Upper lobe of left lung (tissue), 6 donors: ENCODE results near the gene EIF3B. TPM values are rescaled to one million over a fixed set of nuclear protein-coding genes. Genes with fewer than 3 reads are reported as not detected.
A peak's percentile ranks its signal among the peaks of the same experiment; 100 is the strongest.
"Not testable (repeated sequence)": the region's sequence is repeated elsewhere in the genome, so short reads cannot be mapped to it uniquely, and the experiment has no call there.

ENCODE experiments used
- ATAC-seq, 2 donors: fragments of 200-7000 bp; cut with Tn5 transposase; one replicate each; pipeline ENCODE4 v1.9.1; 2022; ENCODE audit warnings: mild to moderate bottlenecking in 2 of 2, moderate library complexity in 2 of 2; ENCODE audit not compliant: low FRiP score in 2 of 2
- DNase-seq, 2 donors: peaks; one replicate each; pipeline ENCODE4 v3.0.0-alpha.2; 2019 to 2020
- H3K27ac ChIP-seq, 4 donors: fragments of 200-600 bp; sonication (generic); one replicate each; pipeline ENCODE4 v1.5.1; 2016 to 2019
- H3K27me3 ChIP-seq, 4 donors: fragments of 200-600 bp; sonication (generic); one replicate each; pipeline ENCODE4 v1.5.1; 2017 to 2019
- H3K36me3 ChIP-seq, 4 donors: fragments of 200-600 bp; sonication (generic); one replicate each; pipeline ENCODE4 v1.5.1; 2016 to 2019
- H3K4me1 ChIP-seq, 4 donors: fragments of 200-600 bp; sonication (generic); one replicate each; pipeline ENCODE4 v1.5.1; 2018 to 2019
- H3K4me3 ChIP-seq, 4 donors: fragments of 200-600 bp; sonication (generic); one replicate each; pipeline ENCODE4 v1.5.1; 2017 to 2019; ENCODE audit warnings: mild to moderate bottlenecking in 2 of 4, moderate library complexity in 1 of 4
- H3K9me3 ChIP-seq, 4 donors: fragments of 200-600 bp; sonication (generic); one replicate each; pipeline ENCODE4 v1.5.1; 2018 to 2019
- CTCF ChIP-seq, 6 experiments: fragments of 450-650 bp in 4 of 6; fragments of 200-600 bp in 2 of 6; sonication (generic) in 2 of 6; IDR thresholded peaks; one replicate each; pipeline ENCODE4 v1.5.1; 2016 to 2019; ENCODE audit warnings: antibody characterized with exemption in 6 of 6
- EP300 ChIP-seq, 4 donors: sonication (generic); formaldehyde crosslinking; IDR thresholded peaks; one replicate each; pipeline ENCODE4 v1.5.1; 2017; ENCODE audit warnings: antibody characterized with exemption in 4 of 4, control low read depth in 2 of 4
- POLR2A ChIP-seq, 4 donors: fragments of 450-650 bp; IDR thresholded peaks; one replicate each; pipeline ENCODE4 v1.5.1; 2016 to 2017; ENCODE audit warnings: antibody characterized with exemption in 4 of 4, mild to moderate bottlenecking in 2 of 4
- POLR2AphosphoS5 ChIP-seq, 2 donors: sonication (generic); formaldehyde crosslinking; IDR thresholded peaks; one replicate each; pipeline ENCODE4 v1.5.1; 2017; ENCODE audit warnings: antibody characterized with exemption in 2 of 2
- WGBS, 2 donors: methylation state at CpG; one replicate each; pipeline ENCODE4 v1.1.5; 2017 to 2018; 5-methylcytosine and 5-hydroxymethylcytosine counted together
- total RNA-seq, 6 donors: library from RNA; depleted of rRNA in 4 of 6; stranded (reverse); fragments of >200 nt in 4 of 6; gene quantifications; one replicate each; pipeline versions ENCODE4 v1.1.0 to v1.2.1, GENCODE V29; 2016 to 2021
- donor health status: DM: no; HTN: no; CAD: no; lungs with moderate emphysema.
- donor health status: DM: no; HTN: yes; CAD: no; lungs with severe emphysema.

Gene EIF3B
- total RNA-seq: 100 to 1,000 TPM; 110 to 129 (median 117) TPM

GRCh38 chr7:2354186-2354938 is at the start of gene EIF3B:
Gene EIF3B, plus strand, starts transcription at chr7:2354827. Its CDS starts 95 bp downstream, at chr7:2354922.
- Histone ChIP-seq H3K27ac (peak within 1 kb of the TSS; percentile 98 to 100 (median 99)), H3K9me3 (no peaks in the 10 kb centered on the region), H3K27me3 (no peaks in the 10 kb centered on the region), H3K4me3 (peak within 1 kb of the TSS; percentile 98 to 100 (median 100)), H3K36me3 (peaks cover 0 to 21% (median 0%) of the 10 kb centered on the region in 4 donors), H3K4me1 (peaks cover 44 to 54% (median 47%) of the 10 kb centered on the region in 4 donors)
- ATAC-seq (peak; percentile 96), DNase-seq (peak; percentile 85 to 98)
- TF ChIP-seq POLR2A (IDR thresholded peaks at IDR 0.05) (peak in 3 of 4 donors; percentile 46 to 77 (median 63)), EP300 (IDR thresholded peaks at IDR 0.05) (peak in 2 of 4 donors; percentile 4 to 15), POLR2AphosphoS5 (IDR thresholded peaks at IDR 0.05) (peak in 1 of 2 donors; percentile 89), CTCF (IDR thresholded peaks at IDR 0.05) (peak in 1 of 6 experiments; percentile 31)
- WGBS, 2 donors: 0% methylated on average over 14 to 39 of the region's 55 CpGs

- H3K9me3 ChIP-seq, ATAC-seq, H3K27me3 ChIP-seq, DNase-seq: not testable (repeated sequence)
- Histone ChIP-seq H3K4me1 (peaks cover 10 to 17% (median 14%) of the 10 kb centered on the region in 4 donors), H3K36me3 (peaks cover 0 to 10% (median 0%) of the 10 kb centered on the region in 4 donors), H3K4me3 (peak overlapping the region in 1 of 4 donors; percentile 1), H3K27ac (peak overlapping the region in 3 of 4 donors; percentile 20 to 71 (median 64))
- 80 to 81% methylated on average over 6 of the region's 6 CpGs for WGBS, 2 donors
These were observed 49.4 kb upstream of the EIF3B start for GRCh38 chr7:2305258-2305657.

- no peak overlapping the region for H3K27ac ChIP-seq
- WGBS, 2 donors: 77 to 79% methylated on average over 6 of the region's 6 CpGs
- no peak for TF ChIP-seq POLR2AphosphoS5 (IDR thresholded peaks at IDR 0.05)
- no peak for TF ChIP-seq EP300 (IDR thresholded peaks at IDR 0.05)
- no peak for TF ChIP-seq POLR2A (IDR thresholded peaks at IDR 0.05)
- TF ChIP-seq CTCF (IDR thresholded peaks at IDR 0.05): no peak
- H3K27me3 ChIP-seq: no peaks in the 10 kb centered on the region
- H3K9me3 ChIP-seq: no peaks in the 10 kb centered on the region
- peaks cover 10 to 17% (median 15%) of the 10 kb centered on the region in 4 donors for H3K4me1 ChIP-seq
- no peak overlapping the region for H3K4me3 ChIP-seq
- ATAC-seq: no peak
- DNase-seq: no peak
- H3K36me3 ChIP-seq: peaks cover 0 to 10% (median 0%) of the 10 kb centered on the region in 4 donors
These were observed 47.9 kb upstream of the EIF3B start for GRCh38 chr7:2306688-2307087.

GRCh38 chr7:2307690-2308107 is 46.9 kb upstream of the EIF3B start:
- 62 to 76% methylated on average over 7 of the region's 7 CpGs for WGBS, 2 donors
- H3K9me3 ChIP-seq: no peaks in the 10 kb centered on the region
- DNase-seq (no peak), ATAC-seq (no peak)
- peaks cover 10 to 17% (median 15%) of the 10 kb centered on the region in 4 donors for H3K4me1 ChIP-seq
- no peaks in the 10 kb centered on the region for H3K27me3 ChIP-seq
- H3K4me3 ChIP-seq: no peak overlapping the region
- no peak overlapping the region for H3K27ac ChIP-seq
- TF ChIP-seq CTCF (IDR thresholded peaks at IDR 0.05) (no peak), EP300 (IDR thresholded peaks at IDR 0.05) (no peak), POLR2A (IDR thresholded peaks at IDR 0.05) (no peak), POLR2AphosphoS5 (IDR thresholded peaks at IDR 0.05) (no peak)
- H3K36me3 ChIP-seq: peaks cover 0 to 10% (median 0%) of the 10 kb centered on the region in 4 donors

- DNase-seq: no peak
- Histone ChIP-seq H3K36me3 (peaks cover 0 to 10% (median 0%) of the 10 kb centered on the region in 4 donors), H3K9me3 (no peaks in the 10 kb centered on the region), H3K27ac (peak overlapping the region in 1 of 4 donors; percentile 30), H3K4me1 (peaks cover 1 to 19% (median 11%) of the 10 kb centered on the region in 4 donors), H3K27me3 (no peaks in the 10 kb centered on the region), H3K4me3 (no peak overlapping the region)
- 77 to 84% methylated on average over 20 of the region's 20 CpGs for WGBS, 2 donors
- TF ChIP-seq EP300 (IDR thresholded peaks at IDR 0.05) (no peak), POLR2AphosphoS5 (IDR thresholded peaks at IDR 0.05) (no peak), CTCF (IDR thresholded peaks at IDR 0.05) (no peak), POLR2A (IDR thresholded peaks at IDR 0.05) (no peak)
- no peak for ATAC-seq
These were observed 44.7 kb upstream of the EIF3B start for GRCh38 chr7:2309889-2310331.
